H9 (cell line): ENCODE results near the gene R3HDML. TPM values are rescaled to one million over a fixed set of nuclear protein-coding genes. Genes with fewer than 3 reads are reported as not detected.

ENCODE experiments used
- DNase-seq: peaks from one replicate; pipeline ENCODE4 v3.0.0-alpha.2; 2017
- H2AFZ ChIP-seq: one replicate; pipeline ENCODE4 v1.6.1; 2013; ENCODE audit warnings: mild to moderate bottlenecking, low read length, control low read depth, moderate library complexity
- H2AK5ac ChIP-seq: 2 replicates; pipeline ENCODE4 v1.6.1; 2013; ENCODE audit warnings: low read length, control low read depth, mixed read lengths; ENCODE audit not compliant: insufficient read length
- H2BK120ac ChIP-seq: one replicate; pipeline ENCODE4 v1.6.1; 2013; ENCODE audit warnings: low read depth, mild to moderate bottlenecking, low read length, control low read depth, inconsistent platforms; ENCODE audit not compliant: poor library complexity, severe bottlenecking
- H2BK12ac ChIP-seq: 2 replicates; pipeline ENCODE4 v1.6.1; 2013; ENCODE audit warnings: low read length, control low read depth, mixed read lengths, low read depth; ENCODE audit not compliant: insufficient read length
- H2BK15ac ChIP-seq: 2 replicates; pipeline ENCODE4 v1.6.1; 2013; ENCODE audit warnings: low read depth, low read length, control low read depth
- H2BK20ac ChIP-seq: one replicate; pipeline ENCODE4 v1.6.1; 2013; ENCODE audit warnings: low read depth, mild to moderate bottlenecking, low read length, control low read depth, inconsistent platforms; ENCODE audit not compliant: poor library complexity, severe bottlenecking
- H2BK5ac ChIP-seq: 2 replicates; pipeline ENCODE4 v1.6.1; 2013; ENCODE audit warnings: low read length, control low read depth, mixed read lengths; ENCODE audit not compliant: insufficient read length
- H3K14ac ChIP-seq: 2 replicates; pipeline ENCODE4 v1.6.1; 2013; ENCODE audit warnings: low read length, control low read depth; ENCODE audit not compliant: insufficient read depth
- H3K18ac ChIP-seq: 2 replicates; pipeline ENCODE4 v1.6.1; 2013; ENCODE audit warnings: low read depth, mild to moderate bottlenecking, mixed read lengths, low read length, control low read depth; ENCODE audit not compliant: insufficient read length
- H3K23ac ChIP-seq: 2 replicates; pipeline ENCODE4 v1.6.1; 2013; ENCODE audit warnings: low read length, control low read depth, mixed read lengths, low read depth; ENCODE audit not compliant: insufficient read length
- H3K23me2 ChIP-seq: 2 replicates; pipeline ENCODE4 v1.6.1; 2013; ENCODE audit warnings: low read depth, mild to moderate bottlenecking, mixed read lengths, low read length, control low read depth; ENCODE audit not compliant: insufficient read length, poor library complexity, severe bottlenecking
- H3K27ac ChIP-seq: 2 replicates; pipeline ENCODE4 v1.5.1; 2013; ENCODE audit warnings: low read length, control low read depth, mixed read lengths, low read depth; ENCODE audit not compliant: insufficient read length
- H3K27me3 ChIP-seq: 2 replicates; pipeline ENCODE4 v1.6.1; 2013; ENCODE audit warnings: low read length, control low read depth, inconsistent platforms; ENCODE audit not compliant: insufficient read depth
- H3K4ac ChIP-seq: 2 replicates; pipeline ENCODE4 v1.6.1; 2013; ENCODE audit warnings: low read depth, mild to moderate bottlenecking, control low read depth, inconsistent platforms, low read length, moderate library complexity
- H3K4me1 ChIP-seq: 2 replicates; pipeline ENCODE4 v1.6.1; 2013; ENCODE audit warnings: low read length, control low read depth, inconsistent platforms; ENCODE audit not compliant: insufficient read depth
- H3K4me2 ChIP-seq: 2 replicates; pipeline ENCODE4 v1.6.1; 2013; ENCODE audit warnings: low read length, control low read depth, mixed read lengths; ENCODE audit not compliant: insufficient read length, insufficient read depth
- H3K56ac ChIP-seq: 2 replicates; pipeline ENCODE4 v1.6.1; 2013; ENCODE audit warnings: low read depth, mild to moderate bottlenecking, mixed read lengths, low read length, control low read depth; ENCODE audit not compliant: insufficient read length
- H3K79me1 ChIP-seq: 2 replicates; pipeline ENCODE4 v1.6.1; 2013; ENCODE audit warnings: low read depth, mild to moderate bottlenecking, moderate library complexity, low read length, control low read depth, inconsistent platforms; ENCODE audit not compliant: insufficient read depth, poor library complexity, severe bottlenecking
- H3K79me2 ChIP-seq: 2 replicates; pipeline ENCODE4 v1.6.1; 2013; ENCODE audit warnings: low read length, control low read depth, inconsistent platforms; ENCODE audit not compliant: insufficient read depth
- H3K9ac ChIP-seq: 2 replicates; pipeline ENCODE4 v1.6.1; 2013; ENCODE audit warnings: low read length, control low read depth, mixed read lengths; ENCODE audit not compliant: insufficient read length; ENCODE audit errors: extremely low read depth
- H3K9me3 ChIP-seq: one replicate; pipeline ENCODE4 v1.6.1; 2013; ENCODE audit warnings: low read depth, low read length, inconsistent platforms; ENCODE audit not compliant: control insufficient read depth
- H3T11ph ChIP-seq: one replicate; pipeline ENCODE4 v1.6.1; 2013; ENCODE audit warnings: mild to moderate bottlenecking, low read length, control low read depth, inconsistent platforms
- H4K20me1 ChIP-seq: one replicate; pipeline ENCODE4 v1.6.1; 2013; ENCODE audit not compliant: control insufficient read depth, insufficient read length, insufficient read depth
- H4K5ac ChIP-seq: 2 replicates; pipeline ENCODE4 v1.6.1; 2013; ENCODE audit warnings: low read depth, mild to moderate bottlenecking, mixed read lengths, low read length, control low read depth; ENCODE audit not compliant: insufficient read length
- H4K8ac ChIP-seq: replicated peaks from 2 replicates; pipeline ENCODE4 v1.6.1; 2013; ENCODE audit warnings: low read length, control low read depth, mixed read lengths, low read depth; ENCODE audit not compliant: insufficient read length
- H4K91ac ChIP-seq: 2 replicates; pipeline ENCODE4 v1.6.1; 2013; ENCODE audit warnings: low read depth, mild to moderate bottlenecking, moderate library complexity, mixed read lengths, low read length, control low read depth; ENCODE audit not compliant: insufficient read length
- H3K27ac Mint-ChIP-seq, 3 experiments: 2 replicates in 2 of 3; 3 replicates in 1 of 3; pipeline ENCODE4 v1.8.0; 2020 to 2021; ENCODE audit warnings: mixed read lengths in 3 of 3, mild to moderate bottlenecking in 1 of 3, moderate library complexity in 1 of 3
- H3K27me3 Mint-ChIP-seq: 2 replicates; pipeline ENCODE4 v1.8.0; 2021; ENCODE audit warnings: low read depth, mild to moderate bottlenecking, moderate library complexity, mixed read lengths
- H3K36me3 Mint-ChIP-seq, 3 experiments: 2 replicates in 2 of 3; 3 replicates in 1 of 3; pipeline ENCODE4 v1.8.0; 2020 to 2021; ENCODE audit warnings: low read depth in 3 of 3, mixed read lengths in 3 of 3; ENCODE audit not compliant: insufficient read depth in 1 of 3
- H3K4me1 Mint-ChIP-seq, 2 experiments: 2 replicates each; pipeline ENCODE4 v1.8.0; 2020; ENCODE audit warnings: mixed read lengths in 2 of 2
- H3K4me3 Mint-ChIP-seq, 2 experiments: 2 replicates in 1 of 2; 3 replicates in 1 of 2; pipeline ENCODE4 v1.8.0; 2020 to 2021; ENCODE audit warnings: mild to moderate bottlenecking in 2 of 2, mixed read lengths in 2 of 2, moderate library complexity in 1 of 2
- H3K9me3 Mint-ChIP-seq, 2 experiments: 2 replicates in 1 of 2; 3 replicates in 1 of 2; pipeline ENCODE4 v1.8.0; 2020; ENCODE audit warnings: mild to moderate bottlenecking in 2 of 2, mixed read lengths in 2 of 2, moderate library complexity in 1 of 2
- CTCF ChIP-seq: fragments of 200-600 bp; sonication (generic); conservative IDR thresholded peaks from 3 replicates; pipeline ENCODE4 v1.8.0; 2021; ENCODE audit warnings: antibody characterized with exemption, mild to moderate bottlenecking
- WGBS: extraction: QIAGEN DNeasy Blood & Tissue Kit; methylation state at CpG from one replicate; pipeline ENCODE4 v1.1.7; 2013; ENCODE audit warnings: missing lambda C conversion rate, low lambda C conversion rate, mixed read lengths; ENCODE audit not compliant: insufficient read length; ENCODE audit errors: extremely low coverage; 5-methylcytosine and 5-hydroxymethylcytosine counted together
- total RNA-seq: library from RNA; stranded (reverse); gene quantifications from 2 replicates; pipeline ENCODE4 v1.2.1, GENCODE V29; 2021

Gene R3HDML
- total RNA-seq, 1 experiment from 2014 or later, result not detected

GRCh38 chr20:44396369-44397130, 59.7 kb downstream of the R3HDML start:
- H2BK12ac ChIP-seq, result no peak overlapping the region
- H2AK5ac ChIP-seq, result no peak overlapping the region
- H3K23ac ChIP-seq, result no peak overlapping the region
- H2BK5ac ChIP-seq, result no peak overlapping the region
- H3K23me2 ChIP-seq, result no peaks in the 10 kb centered on the region
- H3K27me3 ChIP-seq, result no peaks in the 10 kb centered on the region
- H2BK120ac ChIP-seq, result no peak overlapping the region
- peaks cover 5% of the 10 kb centered on the region; the same call in 1 of the 2 replicates for H3K27me3 Mint-ChIP-seq
- TF ChIP-seq CTCF, result no peak
- DNase-seq, result no peak
- H2BK15ac ChIP-seq, result no peak overlapping the region
- H3K4ac ChIP-seq, result no peak overlapping the region
- WGBS, result no CpG with 5 or more reads among the region's 8 CpGs
- H4K8ac ChIP-seq, result no peak overlapping the region
- no peak overlapping the region for H2BK20ac ChIP-seq
- no peaks in the 10 kb centered on the region for H3K4me1 ChIP-seq
- H4K20me1 ChIP-seq, result no peaks in the 10 kb centered on the region
- H4K5ac ChIP-seq, result no peak overlapping the region
- no peaks in the 10 kb centered on the region for H3K79me2 ChIP-seq
- H3K27ac Mint-ChIP-seq, result 0 out of 7 replicates have a peak overlapping the region, but pooled peaks of 1 of the 3 experiments have one; percentile 12
- no peak overlapping the region for H2AFZ ChIP-seq
- no peaks in the 10 kb centered on the region for H3K9me3 Mint-ChIP-seq
- H3K4me1 Mint-ChIP-seq, result peaks cover 0 to 6% of the 10 kb centered on the region in 2 experiments; a peak in 2 of 4 replicates
- H3K27ac ChIP-seq, result no peak overlapping the region
- no peak overlapping the region for H3K56ac ChIP-seq
- H3K9me3 ChIP-seq, result no peaks in the 10 kb centered on the region
- H3K18ac ChIP-seq, result no peak overlapping the region
- H3K14ac ChIP-seq, result no peak overlapping the region
- no peak overlapping the region for H3K9ac ChIP-seq
- no peak overlapping the region for H3T11ph ChIP-seq
- H3K36me3 Mint-ChIP-seq, result no peaks in the 10 kb centered on the region
- H3K4me3 Mint-ChIP-seq, result no peak overlapping the region
- no peaks in the 10 kb centered on the region for H3K79me1 ChIP-seq
- no peak overlapping the region for H3K4me2 ChIP-seq
- no peak overlapping the region for H4K91ac ChIP-seq
